Cerebellar cortex (tissue), 1 donor: Measurements from ENCODE around the gene HHAT.

ENCODE experiments used
- DNase-seq: peaks from one replicate; pipeline ENCODE4 v3.0.0-alpha.2; 2015; ENCODE audit warnings: low spot score

Gene HHAT

DNA sequence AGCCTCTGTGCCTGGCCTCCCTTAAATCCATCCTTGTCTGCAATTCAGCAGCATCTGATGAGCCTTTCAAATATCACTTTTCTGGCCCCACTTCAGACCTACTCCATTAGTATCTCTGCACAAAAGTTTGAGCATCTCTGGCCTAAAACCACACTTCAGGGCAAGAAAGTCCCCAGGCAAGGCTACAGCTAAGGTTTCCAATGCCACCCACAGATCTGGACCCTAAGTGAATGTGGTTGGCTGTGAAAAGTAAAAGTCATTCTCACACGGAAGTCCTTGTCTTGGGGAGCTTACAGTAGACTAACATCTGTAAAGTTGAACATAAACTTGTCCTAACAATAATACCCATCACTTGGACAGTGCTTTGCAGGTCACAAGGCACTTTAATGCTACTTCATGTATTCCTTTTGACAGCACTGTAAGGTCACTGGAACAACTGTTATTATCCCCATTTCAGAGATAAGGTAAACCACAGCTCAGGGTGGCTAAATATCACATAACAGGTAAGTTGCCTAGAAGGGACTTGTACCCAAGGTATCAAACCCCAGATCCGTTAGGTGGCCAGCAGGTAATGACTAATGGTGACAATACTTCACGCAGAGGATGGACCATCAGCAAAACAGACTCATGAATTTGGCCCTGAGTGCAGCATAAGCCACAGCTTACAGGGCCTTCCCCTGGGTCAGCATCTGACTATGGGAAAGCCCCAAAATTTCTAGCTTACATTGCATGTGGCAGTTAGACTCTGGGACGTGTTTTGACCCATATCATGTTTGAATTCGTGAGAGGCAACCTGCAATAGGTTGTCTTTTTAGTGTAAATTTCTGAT, 356.0 kb downstream of the HHAT start:
- DNase-seq = no peak

DNA sequence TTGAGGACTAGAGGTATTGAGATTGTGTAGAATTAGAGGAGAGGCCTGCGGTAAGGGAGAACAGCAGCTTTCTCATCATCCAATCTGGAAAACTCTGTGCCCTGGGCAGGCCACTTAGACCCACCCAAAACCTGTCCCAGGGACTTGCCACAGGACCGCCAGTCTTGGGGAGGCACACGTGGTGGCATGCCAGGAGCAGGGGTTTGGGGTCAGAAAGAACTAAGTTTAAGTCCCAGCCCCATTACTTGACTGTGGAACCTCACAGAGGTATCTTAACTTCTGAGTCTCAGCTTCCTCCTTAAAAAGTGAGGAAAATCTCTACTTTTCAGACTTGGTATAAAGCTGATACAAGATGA, 356.6 kb downstream of the HHAT start:
- no peak for DNase-seq

DNA sequence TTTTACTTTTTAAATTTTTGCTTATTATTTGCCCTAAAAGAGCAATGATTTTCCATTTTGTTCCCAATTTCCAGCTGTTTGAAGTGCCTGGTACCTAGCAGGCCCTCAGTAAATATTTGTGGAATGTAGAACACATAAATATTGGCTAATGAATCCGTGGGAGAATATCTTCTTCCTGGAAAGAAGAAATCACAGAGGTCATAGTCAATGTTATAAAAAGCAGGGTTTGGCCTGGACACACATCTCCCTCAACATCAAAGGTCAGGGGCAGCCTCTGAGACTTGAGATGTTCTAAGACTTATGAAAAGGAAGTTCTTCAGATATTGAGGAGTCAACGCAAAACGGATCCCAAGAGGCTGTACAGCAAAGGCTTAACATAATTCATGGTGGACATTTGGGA, 358.1 kb downstream of the HHAT start:
- no peak for DNase-seq

DNA sequence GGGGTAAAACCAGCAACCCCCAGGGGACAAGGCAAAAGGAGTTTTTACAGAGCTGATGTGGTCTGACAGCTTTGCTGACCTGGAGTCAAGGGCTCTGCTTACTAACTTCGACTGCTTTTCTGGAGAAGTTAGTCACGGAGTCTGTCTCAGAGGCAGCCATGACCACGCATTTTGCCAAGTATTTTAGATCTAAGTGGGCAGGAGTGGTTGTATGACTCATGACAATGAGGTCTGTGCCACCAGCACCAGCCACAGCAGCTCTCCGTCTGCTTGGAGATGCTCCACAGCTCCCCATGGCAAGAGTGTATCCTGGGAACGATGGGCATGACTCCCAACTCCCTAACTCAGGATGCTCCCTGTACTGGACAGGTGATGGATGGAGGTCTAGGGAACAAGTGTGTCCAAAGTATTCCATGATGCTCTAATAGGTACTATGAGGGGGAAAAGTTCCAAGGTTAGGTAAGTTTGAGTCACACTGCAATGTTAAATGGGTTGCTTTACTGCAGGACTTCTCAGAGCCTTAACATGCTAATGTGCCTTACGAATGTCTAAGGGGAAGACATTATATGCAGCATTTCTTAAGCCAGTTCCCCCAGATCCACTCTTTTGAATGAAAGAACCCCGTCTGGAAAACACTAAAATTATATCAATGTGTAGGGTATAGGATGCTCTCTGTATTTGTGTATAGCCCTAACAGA, 359.0 kb downstream of the HHAT start:
- DNase-seq = no peak

DNA sequence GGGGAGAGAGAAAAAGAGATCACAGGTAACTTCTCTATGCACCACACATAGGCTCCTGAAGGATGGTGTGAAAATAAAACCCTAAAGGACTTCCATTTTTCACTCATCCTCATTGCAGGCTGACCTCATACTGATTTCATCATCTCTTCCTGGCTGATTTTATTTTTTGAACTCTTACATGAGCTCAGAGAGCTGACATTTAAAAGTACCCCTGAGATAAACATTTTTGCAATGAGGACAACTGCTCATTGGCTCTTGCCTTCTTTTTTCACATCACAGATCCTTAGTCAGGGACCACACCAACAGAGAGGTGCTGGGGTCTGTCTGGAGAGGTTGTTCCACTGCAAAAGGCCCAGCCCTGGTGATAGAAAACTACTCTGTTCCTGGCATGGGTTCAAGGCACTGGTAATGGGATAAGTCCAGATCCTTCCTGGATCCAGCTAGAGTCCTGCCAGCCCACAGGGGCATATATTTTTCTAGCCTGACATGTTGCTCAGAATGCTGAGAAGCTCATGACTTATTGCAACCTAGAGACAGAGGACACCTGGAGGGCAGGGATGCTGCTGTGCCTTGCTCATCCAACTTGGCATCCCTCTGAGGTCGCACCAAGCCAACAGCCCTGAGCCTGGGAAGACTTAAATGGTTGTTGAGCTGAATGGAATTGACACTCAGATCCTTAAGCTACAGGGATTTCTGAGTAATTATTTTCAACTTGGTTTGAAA, 360.0 kb downstream of the HHAT start:
- DNase-seq = peak; percentile 52

DNA sequence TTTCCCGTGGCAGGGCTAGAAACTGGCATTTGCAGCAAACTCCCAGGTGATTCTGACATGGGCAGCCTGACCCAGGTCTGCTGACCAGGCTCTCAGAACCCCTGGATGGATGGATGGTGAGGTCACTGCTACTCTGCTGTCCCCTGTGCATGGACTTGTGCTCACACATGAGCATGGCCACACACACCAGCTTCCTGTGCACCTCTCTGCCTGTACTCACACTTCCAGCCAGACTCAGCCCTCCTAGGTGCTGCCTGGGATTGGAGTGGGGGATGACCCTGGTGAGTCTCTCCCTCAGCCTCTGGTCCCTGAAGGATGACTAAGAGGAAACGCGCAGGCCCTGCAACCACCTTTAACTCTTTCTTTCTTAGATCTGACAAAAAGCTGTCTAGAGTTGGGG, 361.1 kb downstream of the HHAT start:
- no peak for DNase-seq

DNA sequence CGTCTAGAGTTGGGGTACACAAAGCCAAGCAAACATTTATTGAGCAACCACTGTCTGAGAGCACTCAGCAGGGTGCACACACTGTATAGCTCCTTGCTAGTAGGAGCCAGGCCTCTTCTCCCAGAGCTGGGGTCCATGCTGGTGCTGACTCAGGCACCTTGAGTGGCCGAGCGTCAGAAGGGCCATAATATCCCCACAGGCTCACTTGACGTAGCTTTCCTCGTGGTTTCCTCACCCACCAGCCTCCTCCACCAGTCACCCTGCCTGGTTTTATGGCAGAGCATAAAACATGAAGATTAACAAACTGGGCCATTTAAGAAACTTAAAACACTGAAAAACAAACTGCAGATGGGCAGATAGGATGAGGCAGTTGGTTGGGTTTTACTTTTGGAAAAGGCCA, 361.5 kb downstream of the HHAT start:
- DNase-seq = no peak

DNA sequence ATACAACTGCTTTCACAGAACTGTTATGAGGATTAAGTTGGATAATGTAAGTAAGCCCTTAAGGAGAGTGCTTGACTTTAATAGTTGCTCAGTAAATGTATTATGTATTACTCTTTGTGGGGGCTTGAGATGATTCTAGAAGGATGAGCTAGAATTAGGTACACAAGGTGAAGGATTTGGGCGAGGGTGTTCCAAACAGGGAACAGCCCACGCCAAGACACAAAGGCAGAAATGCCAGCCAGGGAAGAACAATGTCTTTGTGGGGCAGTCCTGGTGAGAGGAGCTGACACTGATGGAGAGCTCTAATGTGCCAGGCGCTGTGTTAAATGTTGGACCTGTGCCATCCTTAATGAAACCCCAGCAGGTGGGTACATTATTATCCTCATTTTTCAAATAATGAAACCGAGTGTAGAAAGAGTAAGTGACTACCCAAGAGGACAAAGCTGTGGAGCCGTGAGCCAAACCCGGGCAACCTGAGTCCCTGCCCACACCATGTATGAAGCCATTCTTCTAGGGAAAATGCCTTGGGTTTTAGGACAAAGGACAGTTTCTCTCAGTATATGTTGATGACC, 362.4 kb downstream of the HHAT start:
- no peak for DNase-seq

DNA sequence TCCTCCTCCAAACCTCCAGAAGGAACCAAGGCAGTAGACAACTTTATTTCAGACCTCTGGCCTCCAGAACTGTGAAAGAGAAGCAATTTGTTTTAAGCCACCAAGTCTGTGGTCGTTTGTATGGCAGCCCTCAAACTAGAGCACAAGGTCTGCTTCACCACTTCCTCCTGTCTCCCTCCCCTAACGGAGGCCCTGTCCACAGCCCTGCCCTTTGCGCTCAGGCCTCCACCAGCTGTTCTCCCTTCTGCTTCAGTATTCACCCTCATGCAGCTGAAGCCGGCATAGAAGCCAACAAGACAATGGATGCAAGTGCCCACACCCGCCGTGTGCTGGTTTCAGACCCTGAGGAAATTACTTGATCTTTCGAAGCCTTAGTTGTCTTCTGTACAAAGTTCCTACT, 364.1 kb downstream of the HHAT start:
- DNase-seq = no peak

DNA sequence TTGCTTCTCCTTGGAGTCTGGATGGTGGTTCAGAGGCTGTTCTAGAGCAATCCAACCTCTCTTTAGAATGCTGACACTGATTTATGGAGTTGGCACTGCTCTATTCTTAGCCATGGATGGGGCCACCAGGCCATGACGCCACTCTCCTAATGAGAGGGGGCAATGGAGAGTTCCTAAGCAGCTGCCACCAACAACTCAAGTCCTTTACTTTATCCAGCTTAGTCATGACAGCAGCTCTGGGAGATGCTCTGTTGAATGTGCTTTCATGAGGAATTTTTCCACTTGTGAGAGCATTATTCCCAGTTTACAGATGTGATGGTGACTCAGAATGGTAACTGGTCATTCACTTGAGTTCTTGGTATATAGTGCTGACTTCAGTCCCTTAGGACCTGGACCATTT, 366.3 kb downstream of the HHAT start:
- no peak for DNase-seq

DNA sequence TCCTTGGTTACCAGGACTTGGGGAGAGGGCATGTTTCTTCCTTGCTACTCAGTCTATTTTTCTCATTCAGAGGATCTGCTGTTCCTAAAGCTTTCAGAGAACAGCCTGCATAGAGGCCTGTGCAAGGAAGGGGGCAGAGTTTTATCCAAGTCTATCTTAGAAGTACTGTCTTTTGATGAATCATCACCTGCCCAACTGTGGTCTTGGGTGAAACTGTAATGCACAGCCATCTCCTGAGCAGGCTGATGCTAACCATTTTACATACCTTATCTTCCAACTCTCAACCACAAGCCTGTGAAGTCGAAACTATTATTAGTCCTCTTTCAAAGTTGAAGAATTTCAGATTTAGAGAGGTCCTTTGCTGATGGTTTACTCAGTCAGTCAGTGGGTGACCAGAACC, 368.0 kb downstream of the HHAT start:
- DNase-seq = no peak

DNA sequence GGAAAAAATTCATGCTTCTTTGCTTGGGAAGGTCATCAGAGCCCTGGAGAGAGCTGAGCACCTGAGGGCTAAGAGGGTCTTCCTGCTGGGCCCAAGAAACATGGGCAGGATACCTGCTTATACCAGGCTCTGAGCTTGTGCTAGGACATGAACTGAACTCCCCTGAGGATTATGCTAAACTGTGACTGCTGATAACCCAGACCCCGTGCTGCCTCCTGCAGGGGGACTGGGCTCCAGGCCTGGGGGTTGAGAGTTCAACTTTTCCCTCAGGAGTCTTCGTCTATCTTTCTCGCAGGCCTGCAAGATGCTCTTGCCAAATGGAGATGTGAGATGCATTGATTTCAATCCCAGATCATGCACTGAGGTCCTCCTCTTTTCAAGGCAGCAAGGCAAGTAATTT, 368.5 kb downstream of the HHAT start:
- no peak for DNase-seq

DNA sequence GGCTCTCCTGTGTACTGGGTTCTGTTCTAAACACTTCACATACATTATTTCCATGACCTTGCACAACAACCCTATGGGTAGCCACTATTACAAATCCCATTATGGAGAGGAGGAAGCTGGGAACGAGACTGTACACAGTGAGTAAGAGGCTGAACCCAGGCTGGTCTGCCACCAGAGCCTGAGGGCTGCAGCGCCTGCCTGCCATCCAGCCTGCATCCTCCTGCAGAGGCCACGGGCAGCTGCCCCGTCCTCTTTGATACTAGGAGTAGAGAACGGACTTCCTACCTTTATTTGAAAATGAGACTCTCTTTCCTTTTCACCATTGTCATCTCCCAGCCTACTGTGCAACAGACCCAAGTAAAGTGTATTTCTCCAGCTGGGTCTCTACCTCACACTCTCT, 370.0 kb downstream of the HHAT start:
- no peak for DNase-seq

DNA sequence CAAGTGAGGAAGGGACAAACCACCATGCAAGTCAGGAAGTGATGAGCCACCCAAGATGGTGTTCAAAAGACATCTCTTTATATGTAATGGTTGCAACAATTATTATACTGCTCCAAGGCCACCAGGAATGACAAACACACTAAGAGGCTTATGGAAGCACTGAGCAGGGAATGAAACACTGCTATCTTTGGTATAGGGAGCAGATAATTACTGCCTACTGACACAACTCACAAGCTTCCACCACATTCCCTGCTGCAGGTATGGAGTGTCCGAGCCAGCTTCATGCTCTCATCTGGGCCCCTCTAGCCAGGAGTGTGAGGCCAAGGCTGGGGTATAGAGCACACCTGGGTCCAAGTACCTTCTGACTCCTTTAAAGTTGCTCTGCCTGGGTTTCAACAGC, 371.4 kb downstream of the HHAT start:
- DNase-seq = no peak

DNA sequence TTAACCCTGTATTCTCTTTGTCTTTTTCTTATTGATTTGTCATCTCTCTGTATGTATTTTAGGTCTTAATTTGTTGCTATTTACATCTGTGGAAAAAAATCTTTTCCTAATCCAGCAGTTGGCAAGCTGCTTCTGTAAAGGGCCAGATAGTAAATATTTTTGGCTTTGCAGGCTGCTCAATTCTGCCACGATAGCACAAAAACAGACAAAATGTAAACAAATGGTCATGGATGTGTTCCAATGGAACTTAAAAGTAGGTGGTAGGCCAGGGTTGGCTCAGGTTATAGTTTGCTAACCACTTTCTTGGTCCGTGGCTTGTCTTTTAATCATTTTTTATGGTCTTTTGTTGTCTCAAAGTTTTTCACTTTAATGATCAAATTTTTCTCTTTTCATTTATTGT, 371.8 kb downstream of the HHAT start:
- DNase-seq = no peak

DNA sequence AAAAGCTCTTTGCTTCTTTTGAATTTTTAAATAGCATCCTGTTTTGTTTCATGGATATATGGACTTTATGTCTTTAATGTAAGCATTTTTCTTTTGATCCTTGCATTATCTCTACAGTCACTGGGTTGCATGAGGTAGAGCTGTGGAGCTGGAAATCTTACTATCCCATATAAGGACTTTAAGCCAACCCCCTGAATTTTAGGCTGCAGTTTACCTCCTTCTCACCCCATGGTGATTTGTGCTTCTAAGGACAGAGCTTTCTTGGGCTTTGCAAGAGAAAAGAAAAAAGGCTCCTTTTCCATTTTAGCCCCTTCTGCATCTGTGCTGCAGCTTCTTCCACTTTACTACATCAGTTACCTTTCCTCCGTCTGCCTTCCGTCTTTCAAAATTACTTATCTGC, 373.8 kb downstream of the HHAT start:
- no peak for DNase-seq

DNA sequence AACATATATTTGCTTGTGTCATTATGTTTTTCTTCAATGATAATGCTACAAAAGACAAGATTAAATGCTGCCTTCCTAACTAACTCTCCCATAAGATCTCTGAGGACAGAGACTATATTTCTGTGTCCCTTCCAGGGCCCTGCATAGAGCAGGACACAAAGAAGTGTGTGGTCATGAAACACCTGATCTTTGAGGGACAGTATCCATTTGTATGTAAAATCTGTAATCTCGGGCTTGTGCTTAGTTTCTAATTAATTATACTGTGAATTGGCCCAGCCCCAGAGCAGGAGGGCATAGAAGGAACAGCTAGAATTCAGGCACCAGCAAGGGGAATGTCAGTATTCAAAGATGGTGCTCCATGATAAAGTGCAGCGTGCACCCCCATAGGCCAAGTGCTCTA, 374.9 kb downstream of the HHAT start:
- no peak for DNase-seq

DNA sequence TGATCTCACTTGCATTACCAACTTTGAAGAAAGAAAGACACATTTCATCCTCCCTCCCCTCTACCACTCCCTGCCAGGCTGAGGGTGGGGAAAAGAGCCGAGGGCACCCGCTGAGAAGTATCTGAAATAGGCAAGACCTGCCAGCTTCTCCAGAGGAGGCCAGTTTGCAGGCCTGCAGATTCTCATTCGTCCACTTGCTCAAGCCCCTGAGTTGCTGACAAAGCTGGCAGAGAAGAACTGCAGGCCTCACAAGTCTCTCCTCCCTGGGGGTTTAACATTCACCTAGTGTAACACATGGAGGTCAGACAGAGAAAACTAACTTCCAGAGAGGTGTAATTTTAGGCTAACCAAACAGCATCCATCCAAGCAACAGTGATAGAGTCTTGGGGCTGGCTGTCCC, 376.4 kb downstream of the HHAT start:
- no peak for DNase-seq

DNA sequence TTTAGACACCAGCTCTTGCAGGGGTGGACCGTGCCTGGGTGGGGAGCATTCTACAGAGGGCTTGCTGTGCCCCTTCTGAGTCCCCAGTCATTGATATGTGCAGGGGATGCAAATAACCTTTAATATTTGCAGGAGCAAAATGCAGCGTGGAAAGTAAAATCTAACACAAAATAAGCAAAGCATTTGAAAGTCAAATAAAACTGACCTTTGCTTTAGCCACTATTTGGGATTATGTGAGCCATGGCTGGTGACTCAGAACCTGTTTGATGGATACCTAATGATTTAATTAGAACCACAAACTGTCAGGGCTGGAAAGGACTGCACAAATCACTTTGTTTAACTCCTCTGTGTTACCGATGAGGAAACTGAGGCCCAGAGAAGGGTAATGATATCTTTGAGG, 377.5 kb downstream of the HHAT start:
- no peak for DNase-seq

DNA sequence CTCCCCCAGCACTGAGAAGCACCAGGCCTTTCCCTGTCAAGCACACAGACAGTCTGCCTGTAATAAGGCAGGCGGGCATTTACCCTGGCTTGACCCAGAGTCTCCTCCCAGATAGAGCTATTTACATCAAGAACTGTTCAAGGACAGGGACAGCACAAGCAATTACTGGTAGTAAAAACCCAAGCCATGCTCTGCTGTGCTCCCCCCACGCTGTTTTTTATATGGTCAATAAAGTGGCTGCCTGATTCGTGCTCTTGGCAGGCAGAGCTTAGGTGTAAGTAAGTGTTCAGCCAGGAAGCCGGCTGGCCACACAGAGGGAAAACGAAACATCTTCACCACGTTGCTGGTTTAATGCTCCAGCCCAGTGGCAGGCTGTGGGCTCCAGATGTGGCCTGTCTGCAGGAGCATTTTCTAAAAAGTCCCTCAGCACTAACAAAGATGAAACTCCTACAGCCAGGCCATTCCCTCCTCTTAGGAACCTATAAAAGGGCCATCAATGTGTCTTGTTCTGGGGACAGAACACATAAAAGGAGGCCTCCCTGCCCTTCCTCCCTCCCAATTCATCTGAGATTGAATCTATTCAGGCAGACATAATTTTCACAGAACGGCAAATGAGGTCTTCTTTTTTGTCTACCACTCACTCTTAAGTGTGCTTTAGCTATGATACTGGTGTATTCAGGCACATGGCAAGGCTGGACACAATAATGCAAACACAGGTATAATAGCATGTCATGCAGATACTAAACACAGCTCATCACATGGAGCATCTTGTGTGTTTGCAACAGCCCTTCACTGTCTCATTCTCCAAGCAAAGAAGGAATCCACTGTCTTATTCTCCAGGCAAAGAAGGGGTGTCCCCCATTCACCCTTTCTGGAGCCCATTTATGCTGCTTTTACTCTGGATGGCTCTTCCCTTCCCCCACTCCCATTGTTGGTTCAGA, 378.9 kb downstream of the HHAT start:
- DNase-seq = no peak

DNA sequence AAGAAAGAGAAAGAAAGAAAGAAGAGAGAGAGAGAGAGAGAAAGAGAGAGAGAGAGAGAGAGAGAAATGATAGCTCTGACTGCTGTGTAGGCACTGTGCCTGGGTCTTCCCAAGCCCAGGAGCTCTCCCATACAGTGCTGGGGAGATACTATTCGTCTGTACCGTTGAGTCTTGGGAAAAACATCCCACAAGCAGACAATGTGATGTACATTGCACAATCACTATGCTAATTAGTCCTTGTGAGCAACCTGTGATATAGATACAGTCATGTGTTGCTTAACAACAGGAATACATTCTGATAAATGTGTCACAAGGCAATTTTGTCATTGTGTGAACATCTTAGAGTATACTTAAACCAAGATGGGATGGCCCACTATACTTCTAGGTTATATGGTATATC, 381.0 kb downstream of the HHAT start:
- no peak for DNase-seq
